HG03457 (cell line): ENCODE measurements around the gene CASKIN2.

Experiments
- ATAC-seq: cut with Tn5 transposase; IDR thresholded peaks from one replicate; pipeline ENCODE4 v1.9.1; 2021; ENCODE audit warnings: moderate number of reproducible peaks; ENCODE audit not compliant: unreplicated experiment

The CASKIN2 gene

DNA sequence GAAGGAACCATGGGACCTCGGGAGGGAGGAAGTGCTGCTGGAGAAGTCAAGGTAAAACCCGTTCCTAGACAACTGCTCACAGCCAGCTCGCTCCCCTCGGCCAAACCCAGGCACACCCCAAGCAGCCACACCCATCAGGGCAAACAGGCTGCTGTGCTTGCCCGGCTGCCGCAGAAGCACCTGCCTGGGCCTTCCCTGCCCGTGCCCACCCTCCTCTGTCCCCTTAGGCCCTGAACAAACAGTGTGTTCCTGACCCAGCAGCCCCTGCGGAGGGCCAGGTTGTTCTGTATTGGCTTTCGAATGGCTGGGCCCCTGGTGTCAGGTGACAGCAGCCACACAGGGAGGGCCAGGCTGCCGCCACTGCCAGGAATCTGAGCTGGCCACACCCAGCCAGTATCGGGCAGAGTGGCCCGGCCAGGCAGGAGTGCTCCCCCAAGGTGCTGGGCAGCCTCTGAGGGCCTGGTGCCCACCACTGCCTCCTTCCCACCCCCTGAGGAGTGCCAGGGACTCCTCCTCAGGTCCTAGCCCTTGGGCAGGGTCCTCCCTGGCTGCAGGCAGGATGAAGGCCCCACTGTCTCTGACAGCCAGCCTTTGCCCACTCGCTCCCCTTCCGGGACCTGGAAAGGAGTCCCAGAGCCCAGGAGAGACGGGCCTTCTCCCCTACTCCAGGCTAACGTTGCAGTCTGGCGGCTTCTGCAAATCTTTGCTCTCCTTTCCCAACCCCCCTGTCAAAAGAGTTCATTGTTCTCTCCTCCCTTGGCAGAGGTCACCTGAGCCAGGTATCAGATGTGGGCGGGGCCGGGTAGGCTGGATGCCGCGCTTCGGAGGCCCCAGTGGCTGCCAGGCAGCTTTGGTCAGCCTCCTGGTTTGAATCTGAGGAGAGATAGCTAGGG, 34.2 kb upstream of the CASKIN2 start:
- ATAC-seq, result no peak

DNA sequence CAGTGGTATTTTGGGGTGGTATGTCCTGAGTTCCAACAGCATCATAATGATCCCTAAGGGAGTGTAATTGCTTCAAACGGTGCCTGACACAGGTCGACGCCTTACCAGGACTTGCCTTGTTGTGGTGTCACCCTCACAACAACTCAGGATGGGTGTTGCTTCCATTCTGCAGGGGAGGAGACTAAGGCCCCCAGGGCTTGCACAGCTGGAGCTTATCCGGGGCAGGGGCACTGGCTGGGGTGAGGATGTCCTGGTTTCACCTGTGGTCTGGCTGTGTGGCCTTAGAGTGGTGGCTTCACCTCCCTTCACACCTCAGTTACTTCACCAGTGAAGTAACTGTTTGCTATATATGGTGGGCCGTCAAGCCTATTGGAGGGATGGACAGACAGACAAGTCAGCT, 33.5 kb upstream of the CASKIN2 start:
- no peak for ATAC-seq

GRCh38 chr17:75547091-75547490, 31.8 kb upstream of the CASKIN2 start:
- ATAC-seq, result no peak

- ATAC-seq, result no peak
Measured at GRCh38 chr17:75546181-75546580, 30.8 kb upstream of the CASKIN2 start.

GRCh38 chr17:75544250-75544649, 28.9 kb upstream of the CASKIN2 start:
- no peak for ATAC-seq

DNA sequence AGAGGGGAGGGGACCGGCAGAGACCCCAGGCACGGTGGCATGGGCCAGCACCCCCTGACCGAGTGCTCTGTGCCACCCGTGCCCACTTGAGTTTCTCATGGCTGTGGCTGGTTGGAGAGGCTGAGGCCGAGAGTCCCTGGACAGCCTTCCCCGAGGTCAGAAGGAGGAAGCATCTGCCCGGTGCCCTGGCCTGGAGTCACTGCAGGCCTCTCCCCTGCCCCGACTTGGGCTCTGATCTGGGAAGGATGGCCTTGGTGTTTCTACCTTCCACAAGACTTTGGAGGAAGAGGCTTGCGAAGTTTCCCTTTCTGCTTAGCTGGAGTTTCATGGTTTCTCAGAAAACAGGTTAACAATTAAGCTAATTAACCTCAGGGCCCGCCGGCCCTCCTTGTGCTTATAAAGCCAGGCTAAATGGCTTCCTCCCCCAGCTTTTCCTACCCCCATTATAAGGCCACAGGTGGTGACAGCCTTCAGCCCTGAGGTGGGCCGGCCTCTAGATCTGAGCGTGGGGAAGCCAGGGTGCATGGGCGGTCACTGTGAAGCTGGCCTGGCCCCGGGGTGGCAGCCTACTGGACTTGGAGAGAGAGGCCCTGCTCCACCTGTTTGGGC, 27.5 kb upstream of the CASKIN2 start:
- no peak for ATAC-seq

DNA sequence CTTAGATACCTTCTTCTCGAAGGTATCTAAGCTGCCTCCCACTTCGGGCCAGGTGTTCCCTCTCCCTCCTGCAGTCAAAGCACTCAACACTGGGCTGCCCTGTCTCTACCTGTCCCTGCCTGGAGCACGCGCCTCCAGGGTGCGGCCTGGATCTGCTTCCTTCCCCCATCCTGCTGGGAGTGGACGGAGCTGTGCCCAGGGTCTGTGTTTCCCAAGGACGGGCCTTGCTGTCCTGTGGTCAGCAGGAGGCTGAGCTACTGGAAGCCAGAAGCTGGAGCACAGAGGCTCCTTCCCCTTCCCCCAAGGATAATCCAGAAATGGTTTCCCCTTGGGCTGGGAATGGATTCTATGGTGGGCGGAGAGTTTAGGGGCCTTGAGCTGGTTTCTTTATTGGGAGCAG, 26.9 kb upstream of the CASKIN2 start:
- no peak for ATAC-seq

- no peak for ATAC-seq
Measured at GRCh38 chr17:75540923-75541503, 25.7 kb upstream of the CASKIN2 start.

- ATAC-seq, result no peak
Measured at GRCh38 chr17:75539967-75540729, 24.8 kb upstream of the CASKIN2 start.

- ATAC-seq, result no peak
Measured at GRCh38 chr17:75536366-75536765, 21.0 kb upstream of the CASKIN2 start.

- no peak for ATAC-seq
Measured at GRCh38 chr17:75535871-75536270, 20.5 kb upstream of the CASKIN2 start.

GRCh38 chr17:75535119-75535537, 19.8 kb upstream of the CASKIN2 start:
- ATAC-seq, result no peak

GRCh38 chr17:75531721-75532072, 16.4 kb upstream of the CASKIN2 start:
- no peak for ATAC-seq

GRCh38 chr17:75530837-75531720, 15.7 kb upstream of the CASKIN2 start:
- ATAC-seq, result no peak

- ATAC-seq, result no peak
Measured at GRCh38 chr17:75526555-75527270, 11.4 kb upstream of the CASKIN2 start.

GRCh38 chr17:75525806-75526554, 10.6 kb upstream of the CASKIN2 start:
- ATAC-seq, result peak; percentile 6

DNA sequence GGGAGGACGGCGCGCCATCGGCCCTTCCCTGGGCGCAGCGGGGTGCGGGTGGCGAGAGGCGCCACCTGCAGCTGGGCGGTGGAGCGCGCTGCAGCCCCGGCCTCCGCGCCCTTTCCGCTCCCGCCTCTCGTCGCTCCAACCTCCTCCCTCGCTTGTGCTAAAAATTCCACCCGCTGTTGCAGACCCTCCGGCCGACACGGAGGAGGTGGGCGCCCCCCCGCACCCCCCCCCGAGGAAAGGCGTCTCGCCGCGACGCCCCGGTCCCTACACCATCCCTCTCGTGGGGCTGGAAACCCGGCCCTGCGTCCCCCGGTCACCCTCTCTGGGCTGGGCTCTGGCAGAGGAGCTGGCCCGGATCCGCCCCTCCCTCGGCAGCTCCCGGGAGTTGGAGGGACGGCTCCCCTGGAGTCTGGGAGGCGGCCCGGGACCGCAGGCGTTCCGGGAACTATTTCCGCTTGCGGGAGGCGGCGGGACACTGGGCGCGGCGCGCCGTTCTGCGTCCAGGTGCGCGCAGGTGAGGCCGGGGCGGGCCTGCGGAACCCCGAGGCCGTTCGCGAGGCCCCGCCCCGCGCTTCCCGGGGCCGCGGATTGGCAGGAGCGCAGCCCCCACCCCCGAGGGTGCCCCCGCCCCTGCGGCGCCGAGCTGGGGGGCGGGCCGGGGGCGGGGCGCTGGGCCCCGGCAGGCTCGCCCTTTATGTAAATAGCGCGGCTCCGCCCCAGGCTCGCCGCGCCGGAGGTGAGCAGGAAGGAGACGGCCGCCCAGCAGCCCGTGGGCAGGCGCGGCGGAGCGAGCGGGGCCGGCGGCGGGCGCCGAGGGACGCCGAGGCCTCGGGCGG, 9.9 kb upstream of the CASKIN2 start, which contains the start of gene LLGL2:
LLGL2 (plus strand) TSS at position 728 of the 836 bp plus-strand sequence. CDS start 17,730 bp downstream, outside the sequence.
- ATAC-seq, result peak; percentile 56
